SK-N-SH (cell line): ENCODE results near the gene TIMM23. TPM values are rescaled to one million over a fixed set of nuclear protein-coding genes. Genes with fewer than 3 reads are reported as not detected.

Source experiments
- CTCF ChIA-PET: fragments of 300-600, 350-600 bp; formaldehyde crosslinking; extraction: SDS; loops from one replicate; lab custom pipeline; 2021; lab: Yijun Ruan, JAX
- POLR2A ChIA-PET: fragments of 350-600 bp; sonication (Branson Sonifier 250); formaldehyde crosslinking; extraction: SDS; loops from one replicate; lab custom pipeline; 2020; ENCODE audit warnings: antibody characterized with exemption, inconsistent platforms; lab: Yijun Ruan, JAX
- DNase-seq: peaks from one replicate; pipeline ENCODE4 v3.0.0; 2012
- H2AFZ ChIP-seq: fragments of 200-600 bp; sonication (generic); 2 replicates; pipeline ENCODE4 v1.8.1; 2016; ENCODE audit warnings: antibody characterized with exemption, mild to moderate bottlenecking, low read depth
- H3F3A ChIP-seq: fragments of 200-600 bp; sonication (generic); replicated peaks from 2 replicates; pipeline ENCODE3; 2016; ENCODE audit warnings: antibody characterized with exemption, mild to moderate bottlenecking; ENCODE audit not compliant: insufficient read depth
- H3K27ac ChIP-seq, 2 experiments: fragments of 200-500 bp in 1 of 2; fragments of 200-600 bp in 1 of 2; sonication (Bioruptor generic) in 1 of 2; sonication (generic), shearing (Covaris generic) in 1 of 2; 2 replicates each; pipeline versions ENCODE4 v1.5.1 to v1.6.1; 2014 to 2016; ENCODE audit warnings: low read depth in 2 of 2, inconsistent platforms in 1 of 2, low read length in 1 of 2, mild to moderate bottlenecking in 1 of 2, mixed read lengths in 1 of 2
- H3K27me3 ChIP-seq: fragments of 200-600 bp; sonication (generic), shearing (Covaris generic); 2 replicates; pipeline ENCODE4 v1.6.1; 2016; ENCODE audit warnings: mixed run types; ENCODE audit not compliant: insufficient read depth
- H3K36me3 ChIP-seq, 2 experiments: fragments of 200-500 bp in 1 of 2; fragments of 200-600 bp in 1 of 2; sonication (Bioruptor generic) in 1 of 2; sonication (generic) in 1 of 2; replicated peaks in 1 of 2; 2 replicates each; pipeline versions ENCODE3 to v1.5.1; 2014 to 2016; ENCODE audit warnings: low read length in 1 of 2, mild to moderate bottlenecking in 1 of 2; ENCODE audit not compliant: insufficient read depth in 2 of 2, control insufficient read depth in 1 of 2
- H3K4me1 ChIP-seq, 2 experiments: fragments of 200-500 bp in 1 of 2; fragments of 200-600 bp in 1 of 2; sonication (Bioruptor generic) in 1 of 2; sonication (generic), shearing (Covaris generic) in 1 of 2; 2 replicates each; pipeline versions ENCODE4 v1.5.1 to v1.6.1; 2014 to 2016; ENCODE audit warnings: low read depth in 1 of 2, low read length in 1 of 2, mixed run types in 1 of 2; ENCODE audit not compliant: insufficient read depth in 2 of 2, control insufficient read depth in 1 of 2
- H3K4me2 ChIP-seq: fragments of 200-600 bp; sonication (generic), shearing (Covaris generic); 2 replicates; pipeline ENCODE4 v1.6.1; 2017; ENCODE audit warnings: mixed run types
- H3K4me3 ChIP-seq, 2 experiments: fragments of 200-500 bp in 1 of 2; fragments of 200-600 bp in 1 of 2; sonication (Bioruptor generic) in 1 of 2; sonication (generic), shearing (Covaris generic) in 1 of 2; 2 replicates each; pipeline versions ENCODE4 v1.5.1 to v1.8.1; 2014 to 2016; ENCODE audit warnings: low read depth in 2 of 2, inconsistent platforms in 1 of 2, low read length in 1 of 2, mild to moderate bottlenecking in 1 of 2, mixed read lengths in 1 of 2, moderate library complexity in 1 of 2
- H3K79me2 ChIP-seq: fragments of 200-600 bp; sonication (generic); 2 replicates; pipeline ENCODE4 v1.8.1; 2017; ENCODE audit warnings: mild to moderate bottlenecking; ENCODE audit not compliant: insufficient read depth
- H3K9ac ChIP-seq: fragments of 200-600 bp; sonication (generic); 2 replicates; pipeline ENCODE4 v1.6.1; 2017; ENCODE audit warnings: mixed run types
- H3K9me2 ChIP-seq: fragments of 200-600 bp; sonication (generic); 2 replicates; pipeline ENCODE4 v1.6.1; 2017; ENCODE audit warnings: mixed run types
- H3K9me3 ChIP-seq: fragments of 200-600 bp; sonication (generic); 2 replicates; pipeline ENCODE4 v1.6.1; 2017; ENCODE audit warnings: mixed run types, mild to moderate bottlenecking, moderate library complexity
- H4K20me1 ChIP-seq: fragments of 200-600 bp; sonication (generic); 2 replicates; pipeline ENCODE4 v1.6.1; 2017; ENCODE audit warnings: mild to moderate bottlenecking, mixed run types; ENCODE audit not compliant: insufficient read depth
- ELF1 ChIP-seq: IDR thresholded peaks from 2 replicates; pipeline ENCODE4 v1.4.0; 2012
- EZH2phosphoT487 ChIP-seq: fragments of 200-600 bp; sonication (generic); IDR thresholded peaks from 2 replicates; pipeline ENCODE4 v1.6.1; 2017; ENCODE audit warnings: low read depth, mixed run types, mild to moderate bottlenecking, antibody characterized with exemption, moderate library complexity, borderline replicate concordance
- FOSL2 ChIP-seq: IDR thresholded peaks from 2 replicates; pipeline ENCODE4 v1.4.0; 2012; ENCODE audit warnings: low read depth, mild to moderate bottlenecking, moderate library complexity, borderline replicate concordance
- FOXJ3 ChIP-seq: sonication (generic); formaldehyde crosslinking; IDR thresholded peaks from 2 replicates; pipeline ENCODE4 v1.5.1; 2020; ENCODE audit warnings: mild to moderate bottlenecking, missing genetic modification reagents
- GABPA ChIP-seq: IDR thresholded peaks from 2 replicates; pipeline ENCODE4 v1.4.0; 2012; ENCODE audit warnings: low read depth, mild to moderate bottlenecking
- MXI1 ChIP-seq: IDR thresholded peaks from 2 replicates; pipeline ENCODE4 v1.6.1; 2012; ENCODE audit warnings: mild to moderate bottlenecking, low read depth, low read length, improper control_type of control experiment
- NFIC ChIP-seq: IDR thresholded peaks from 2 replicates; pipeline ENCODE4 v1.4.0; 2012; ENCODE audit warnings: borderline replicate concordance
- POLR2AphosphoS5 ChIP-seq: IDR thresholded peaks from 2 replicates; pipeline ENCODE4 v1.6.1; 2012; ENCODE audit warnings: low read depth, low read length
- RCOR1 ChIP-seq: fragments of 150-350 bp; IDR thresholded peaks from 2 replicates; pipeline ENCODE4 v1.6.1; 2017; ENCODE audit warnings: antibody characterized with exemption, low read length
- REST ChIP-seq: IDR thresholded peaks from 2 replicates; pipeline ENCODE4 v1.6.1; 2012; ENCODE audit warnings: mild to moderate bottlenecking, low read depth, low read length, moderate library complexity
- RFX5 ChIP-seq: IDR thresholded peaks from 2 replicates; pipeline ENCODE4 v1.6.1; 2012; ENCODE audit warnings: mild to moderate bottlenecking, improper control_type of control experiment, low read length
- RXRA ChIP-seq: IDR thresholded peaks from 2 replicates; pipeline ENCODE4 v1.4.0; 2012; ENCODE audit warnings: low read depth, mild to moderate bottlenecking, borderline replicate concordance
- SIN3A ChIP-seq: IDR thresholded peaks from 2 replicates; pipeline ENCODE4 v1.6.1; 2012; ENCODE audit warnings: low read depth, mild to moderate bottlenecking, low read length, moderate library complexity, borderline replicate concordance
- SMC3 ChIP-seq: IDR thresholded peaks from 2 replicates; pipeline ENCODE4 v1.6.1; 2012; ENCODE audit warnings: low read depth, low read length, improper control_type of control experiment
- TAF1 ChIP-seq: IDR thresholded peaks from 2 replicates; pipeline ENCODE4 v1.6.1; 2012; ENCODE audit warnings: low read depth, mild to moderate bottlenecking, low read length, moderate library complexity, borderline replicate concordance
- USF2 ChIP-seq: fragments of 150-350 bp; IDR thresholded peaks from 2 replicates; pipeline ENCODE4 v1.6.1; 2017; ENCODE audit warnings: antibody characterized with exemption, low read length, low read depth, borderline replicate concordance
- YY1 ChIP-seq: IDR thresholded peaks from 2 replicates; pipeline ENCODE4 v1.4.0; 2012; ENCODE audit warnings: low read depth, mild to moderate bottlenecking
- WGBS: methylation state at CpG from one replicate; pipeline ENCODE4 v1.1.6; 2017; ENCODE audit warnings: low lambda C conversion rate; 5-methylcytosine and 5-hydroxymethylcytosine counted together
- polyA plus RNA-seq, 3 experiments: library from polyadenylated mRNA; depleted of rRNA; stranded (reverse); fragments of >200 nt; gene quantifications; 2 replicates each; pipeline ENCODE4 v1.2.3, GENCODE V29; 2012

Gene TIMM23
- polyA plus RNA-seq, 1 of the 3 experiments (the other 2 are of a cell fraction): 87.0 TPM

GRCh38 chr10:46025406-46025805 is 53.1 kb downstream of the TIMM23 start:
- Histone ChIP-seq H3K27me3 (no peaks in the 10 kb centered on the region), H3K27ac (no peak overlapping the region; a peak in 1 of 4 replicates), H3F3A (peaks cover 22% of the 10 kb centered on the region), H4K20me1 (peaks cover 26% of the 10 kb centered on the region), H3K9me2 (no peaks in the 10 kb centered on the region), H3K79me2 (peaks cover 93% of the 10 kb centered on the region), H2AFZ (no peak overlapping the region)
- whole genome bisulfite sequencing: 94% methylated on average over 2 of the region's 2 CpGs
- POLR2A ChIA-PET: no interaction called here
- CTCF ChIA-PET: no interaction called here
- TF ChIP-seq RFX5: no peak
- TF ChIP-seq, all 33 proteins: peak for 0
- Histone ChIP-seq H3K9me3 (no peaks in the 10 kb centered on the region), H3K36me3 (peaks cover 0 to 5% of the 10 kb centered on the region in 2 experiments), H3K4me3 (no peak overlapping the region), H3K4me2 (no peak overlapping the region), H3K4me1 (peaks cover 0 to 18% of the 10 kb centered on the region in 2 experiments; a peak in 2 of 4 replicates), H3K9ac (no peak overlapping the region)
- DNase-seq: no peak

GRCh38 chr10:46026106-46026505 is 53.8 kb downstream of the TIMM23 start:
- Histone ChIP-seq H3K4me2 (no peak overlapping the region), H3K27ac (no peak overlapping the region), H3K9ac (no peak overlapping the region), H3K4me1 (peaks cover 0 to 18% of the 10 kb centered on the region in 2 experiments; a peak in 3 of 4 replicates), H3K36me3 (peaks cover 0 to 5% of the 10 kb centered on the region in 2 experiments), H4K20me1 (peaks cover 24% of the 10 kb centered on the region), H3K9me3 (no peaks in the 10 kb centered on the region), H3K9me2 (no peaks in the 10 kb centered on the region), H3K4me3 (no peak overlapping the region), H3F3A (peaks cover 22% of the 10 kb centered on the region), H3K27me3 (no peaks in the 10 kb centered on the region), H3K79me2 (peaks cover 86% of the 10 kb centered on the region), H2AFZ (no peak overlapping the region)
- TF ChIP-seq RCOR1 (no peak), FOSL2 (no peak), POLR2AphosphoS5 (no peak), MXI1 (no peak), USF2 (no peak), ELF1 (no peak), RXRA (no peak), EZH2phosphoT487 (no peak), NFIC (no peak), GABPA (no peak), FOXJ3 (CRISPR knock-in tag) (no peak), TAF1 (no peak), REST (no peak), SMC3 (no peak), YY1 (no peak), SIN3A (no peak)
- CTCF ChIA-PET: no interaction called here
- POLR2A ChIA-PET: no interaction called here
- DNase-seq: no peak
